ENCODE data around the gene RNU1-4.
"Not testable (repeated sequence)": the region's sequence is repeated elsewhere in the genome, so short reads cannot be mapped to it uniquely, and the experiment has no call there.

RNU1-4 gene

GRCh38 chr1:16759650-16760455 is 19.5 kb downstream of the RNU1-4 start:
- H4K8ac ChIP-seq (ENCODE audit: low read depth, low read length); DNase-seq; H3K79me1 ChIP-seq (ENCODE audit: low read length); H2BK12ac ChIP-seq (ENCODE audit: low read length); H3K27ac ChIP-seq (ENCODE audit: low read depth, low read length); H3K18ac ChIP-seq (ENCODE audit: low read length); H3K14ac ChIP-seq (ENCODE audit: low read length); H2BK5ac ChIP-seq (ENCODE audit: low read depth, low read length, poor library complexity); H3K4me2 ChIP-seq (ENCODE audit: low read length); H3K23ac ChIP-seq (ENCODE audit: low read length); H3K4me3 ChIP-seq (ENCODE audit: low read depth, low read length); H3K27me3 ChIP-seq (ENCODE audit: insufficient read depth, low read length); H2BK120ac ChIP-seq (ENCODE audit: insufficient read depth, low read length, poor library complexity); H3K9me3 ChIP-seq (ENCODE audit: insufficient read depth, low read depth, low read length); H3K4me1 ChIP-seq (ENCODE audit: control insufficient read depth in 1 of 2, insufficient read depth in 2 of 2, low read length in 2 of 2); H3K9ac ChIP-seq (ENCODE audit: low read length); H2AFZ ChIP-seq (ENCODE audit: insufficient read depth, low read length, poor library complexity); H3K79me2 ChIP-seq (ENCODE audit: control insufficient read depth, insufficient read depth, low read length, poor library complexity); H4K12ac ChIP-seq (ENCODE audit: low read depth, low read length); H4K91ac ChIP-seq (ENCODE audit: low read depth, low read length); H3K36me3 ChIP-seq (ENCODE audit: control insufficient read depth in 1 of 2, insufficient read depth in 2 of 2, low read length in 2 of 2); H2AK5ac ChIP-seq (ENCODE audit: low read length); H3K4ac ChIP-seq (ENCODE audit: low read depth, low read length): not testable (repeated sequence)
- no CpG with 5 or more reads among the region's 62 CpGs for WGBS (ENCODE audit: extremely low coverage, insufficient coverage, insufficient read length)

GRCh38 chr1:16760456-16760765 is 20.1 kb downstream of the RNU1-4 start:
- H2BK120ac ChIP-seq (ENCODE audit: insufficient read depth, low read length, poor library complexity); H3K4me3 ChIP-seq (ENCODE audit: low read depth, low read length); H2BK12ac ChIP-seq (ENCODE audit: low read length); DNase-seq; H3K79me2 ChIP-seq (ENCODE audit: control insufficient read depth, insufficient read depth, low read length, poor library complexity); H3K18ac ChIP-seq (ENCODE audit: low read length); H2AFZ ChIP-seq (ENCODE audit: insufficient read depth, low read length, poor library complexity); H3K9me3 ChIP-seq (ENCODE audit: insufficient read depth, low read depth, low read length); H3K14ac ChIP-seq (ENCODE audit: low read length); H2AK5ac ChIP-seq (ENCODE audit: low read length); H3K27ac ChIP-seq (ENCODE audit: low read depth, low read length); H3K4ac ChIP-seq (ENCODE audit: low read depth, low read length); H3K9ac ChIP-seq (ENCODE audit: low read length); H3K4me2 ChIP-seq (ENCODE audit: low read length); H3K36me3 ChIP-seq (ENCODE audit: control insufficient read depth in 1 of 2, insufficient read depth in 2 of 2, low read length in 2 of 2); H3K27me3 ChIP-seq (ENCODE audit: insufficient read depth, low read length); H2BK5ac ChIP-seq (ENCODE audit: low read depth, low read length, poor library complexity); H4K8ac ChIP-seq (ENCODE audit: low read depth, low read length); H4K91ac ChIP-seq (ENCODE audit: low read depth, low read length); H3K79me1 ChIP-seq (ENCODE audit: low read length); H4K12ac ChIP-seq (ENCODE audit: low read depth, low read length); H3K4me1 ChIP-seq (ENCODE audit: control insufficient read depth in 1 of 2, insufficient read depth in 2 of 2, low read length in 2 of 2); H3K23ac ChIP-seq (ENCODE audit: low read length): not testable (repeated sequence)
- no CpG with 5 or more reads among the region's 11 CpGs for WGBS (ENCODE audit: extremely low coverage, insufficient coverage, insufficient read length)

GRCh38 chr1:16760801-16761200 is 20.5 kb downstream of the RNU1-4 start:
- H3K79me1 ChIP-seq (ENCODE audit: low read length); H3K4me2 ChIP-seq (ENCODE audit: low read length); H2BK120ac ChIP-seq (ENCODE audit: insufficient read depth, low read length, poor library complexity); H3K27ac ChIP-seq (ENCODE audit: low read depth, low read length); H3K4ac ChIP-seq (ENCODE audit: low read depth, low read length); H4K8ac ChIP-seq (ENCODE audit: low read depth, low read length); H3K4me3 ChIP-seq (ENCODE audit: low read depth, low read length); H3K18ac ChIP-seq (ENCODE audit: low read length); H4K91ac ChIP-seq (ENCODE audit: low read depth, low read length); H2AFZ ChIP-seq (ENCODE audit: insufficient read depth, low read length, poor library complexity); H3K9me3 ChIP-seq (ENCODE audit: insufficient read depth, low read depth, low read length); H2BK12ac ChIP-seq (ENCODE audit: low read length); H3K79me2 ChIP-seq (ENCODE audit: control insufficient read depth, insufficient read depth, low read length, poor library complexity); H2AK5ac ChIP-seq (ENCODE audit: low read length); H3K27me3 ChIP-seq (ENCODE audit: insufficient read depth, low read length); H3K23ac ChIP-seq (ENCODE audit: low read length); H3K9ac ChIP-seq (ENCODE audit: low read length); H3K4me1 ChIP-seq (ENCODE audit: control insufficient read depth in 1 of 2, insufficient read depth in 2 of 2, low read length in 2 of 2); H3K14ac ChIP-seq (ENCODE audit: low read length); H4K12ac ChIP-seq (ENCODE audit: low read depth, low read length); H3K36me3 ChIP-seq (ENCODE audit: control insufficient read depth in 1 of 2, insufficient read depth in 2 of 2, low read length in 2 of 2); H2BK5ac ChIP-seq (ENCODE audit: low read depth, low read length, poor library complexity); DNase-seq: not testable (repeated sequence)
- no CpG with 5 or more reads among the region's 11 CpGs for WGBS (ENCODE audit: extremely low coverage, insufficient coverage, insufficient read length)

- H2BK12ac ChIP-seq (ENCODE audit: low read length); H3K27me3 ChIP-seq (ENCODE audit: insufficient read depth, low read length); H2BK5ac ChIP-seq (ENCODE audit: low read depth, low read length, poor library complexity); H3K18ac ChIP-seq (ENCODE audit: low read length); H3K4ac ChIP-seq (ENCODE audit: low read depth, low read length); H2AFZ ChIP-seq (ENCODE audit: insufficient read depth, low read length, poor library complexity); H4K8ac ChIP-seq (ENCODE audit: low read depth, low read length); H4K91ac ChIP-seq (ENCODE audit: low read depth, low read length); H3K9me3 ChIP-seq (ENCODE audit: insufficient read depth, low read depth, low read length); H3K4me2 ChIP-seq (ENCODE audit: low read length); H3K4me1 ChIP-seq (ENCODE audit: control insufficient read depth in 1 of 2, insufficient read depth in 2 of 2, low read length in 2 of 2); H3K4me3 ChIP-seq (ENCODE audit: low read depth, low read length); H2AK5ac ChIP-seq (ENCODE audit: low read length); H3K14ac ChIP-seq (ENCODE audit: low read length); H3K9ac ChIP-seq (ENCODE audit: low read length); H3K27ac ChIP-seq (ENCODE audit: low read depth, low read length); H3K79me2 ChIP-seq (ENCODE audit: control insufficient read depth, insufficient read depth, low read length, poor library complexity); H3K79me1 ChIP-seq (ENCODE audit: low read length); H4K12ac ChIP-seq (ENCODE audit: low read depth, low read length); H2BK120ac ChIP-seq (ENCODE audit: insufficient read depth, low read length, poor library complexity); H3K23ac ChIP-seq (ENCODE audit: low read length); H3K36me3 ChIP-seq (ENCODE audit: control insufficient read depth in 1 of 2, insufficient read depth in 2 of 2, low read length in 2 of 2): not testable (repeated sequence)
- no CpG with 5 or more reads among the region's 9 CpGs for WGBS (ENCODE audit: extremely low coverage, insufficient coverage, insufficient read length)
- peak in 1 of 2 donors; percentile 0 for DNase-seq
These were observed 24.0 kb downstream of the RNU1-4 start for GRCh38 chr1:16764248-16764819.
